ENCODE results near the gene PTPN9.
"Not testable (repeated sequence)": the region's sequence is repeated elsewhere in the genome, so short reads cannot be mapped to it uniquely, and the experiment has no call there.

The PTPN9 gene

GRCh38 chr15:75582943-75583342, 3.8 kb upstream of the PTPN9 start:
- DNase-seq (ENCODE audit: low read depth), result not testable (repeated sequence)

DNA sequence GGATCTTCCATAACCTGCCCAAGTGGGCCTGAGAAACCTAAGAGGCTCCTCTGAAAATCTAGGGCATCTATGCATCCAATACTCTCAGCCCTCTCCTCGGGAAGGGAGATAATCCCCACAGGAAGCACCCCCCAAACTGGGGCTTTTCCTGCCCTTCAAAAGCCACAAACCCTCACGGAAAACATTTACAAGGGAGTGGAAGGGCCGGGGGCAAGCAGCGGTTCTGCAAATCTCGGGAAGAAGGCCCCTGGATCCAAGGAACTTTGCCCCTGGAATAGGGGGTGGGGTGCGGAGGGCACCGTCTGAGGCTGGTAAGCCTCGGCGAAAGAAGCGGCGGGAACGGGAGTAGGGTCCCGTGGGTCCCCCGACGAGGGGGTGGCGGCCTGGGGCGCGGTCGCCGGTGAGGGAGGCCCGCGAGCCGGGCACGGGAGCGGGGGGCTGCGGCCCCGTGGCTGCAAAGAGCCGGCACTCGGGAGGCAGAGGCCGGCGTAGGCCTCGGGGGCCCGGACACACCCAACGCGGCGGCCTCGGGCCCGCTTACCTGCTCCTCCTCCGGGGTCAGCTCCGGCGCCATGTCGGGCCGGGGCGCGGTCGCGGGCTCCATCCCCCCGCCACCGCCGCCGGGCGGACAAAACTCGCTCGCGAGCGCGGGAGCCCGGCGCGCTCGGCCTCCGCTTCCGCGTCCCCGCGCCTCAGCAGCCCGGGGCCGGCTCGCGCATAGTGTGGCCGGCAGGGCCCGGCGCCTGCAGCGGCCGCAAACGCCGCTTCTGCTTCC, 755 bp downstream of the PTPN9 start:
- peak; percentile 14 for DNase-seq (ENCODE audit: low read depth)

DNA sequence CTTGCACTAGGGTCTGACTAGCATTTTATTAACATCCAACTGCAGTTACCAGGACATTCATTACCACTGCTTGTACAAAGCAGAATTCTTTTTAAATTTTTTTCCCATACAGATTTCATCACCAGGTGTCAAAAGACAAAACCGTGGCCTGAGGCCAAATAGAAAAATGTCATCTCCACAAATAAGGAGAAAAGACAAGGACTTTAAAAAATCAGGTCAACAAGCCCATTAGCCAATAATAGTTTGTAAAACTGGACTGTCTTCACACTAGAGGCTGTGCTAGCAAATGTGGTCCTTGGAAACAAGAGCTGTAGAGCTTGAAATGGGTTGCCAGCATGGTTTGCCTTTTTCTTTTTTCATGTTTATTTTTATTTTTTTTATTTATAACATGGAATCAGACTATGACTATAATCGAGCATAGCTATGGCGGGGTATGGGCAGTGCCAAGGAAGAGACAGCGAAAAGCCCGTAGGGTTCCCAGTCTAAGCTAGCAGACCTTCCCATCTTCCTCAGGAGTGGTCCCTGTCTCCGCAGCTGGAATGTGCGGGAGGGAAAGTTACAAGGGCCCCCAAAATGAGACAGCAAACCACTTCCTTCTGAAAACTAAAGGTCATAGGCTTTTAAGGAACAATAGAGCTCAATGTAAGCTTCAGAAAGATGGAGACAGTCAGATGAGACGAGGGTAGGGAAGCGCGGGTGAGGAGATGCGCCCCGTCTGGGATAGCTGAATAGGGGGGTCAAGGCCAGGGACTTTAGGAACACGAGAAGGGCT, 1.5 kb downstream of the PTPN9 start:
- no peak for DNase-seq (ENCODE audit: low read depth)

DNA sequence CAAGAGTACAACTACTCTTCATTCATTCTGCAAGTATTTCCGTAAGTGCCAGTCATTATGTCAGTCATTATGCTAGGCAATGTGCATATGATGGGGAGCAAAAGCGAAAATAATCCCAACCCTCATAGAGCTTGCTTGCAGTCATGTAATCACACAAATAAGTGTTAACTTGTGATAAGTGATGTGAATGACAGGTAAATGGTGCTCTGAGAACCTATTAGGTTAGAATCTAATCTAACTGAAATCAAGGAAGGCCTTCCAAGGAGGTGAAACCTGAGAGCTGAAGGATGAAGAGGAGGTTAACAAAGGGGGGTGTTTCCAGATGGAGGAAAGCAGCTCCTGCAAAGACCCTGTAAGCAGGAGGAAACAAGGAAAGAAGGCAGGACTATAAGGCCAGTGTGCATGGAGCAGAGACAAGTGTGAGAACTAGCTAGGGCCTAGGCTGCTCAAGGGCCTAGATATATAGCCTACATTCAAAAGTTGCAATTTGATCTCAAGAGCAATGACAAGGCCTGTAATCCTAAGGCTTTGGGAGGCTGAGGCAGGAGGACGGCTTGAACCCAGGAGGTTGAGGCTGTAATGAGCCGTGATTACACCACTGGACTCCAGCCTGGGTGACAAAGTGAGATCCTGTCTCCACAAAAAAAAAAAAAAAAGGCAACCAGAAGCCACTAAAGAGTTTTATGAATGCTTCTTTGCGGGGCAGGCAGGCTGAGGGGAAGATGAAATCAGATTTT, 5.3 kb downstream of the PTPN9 start:
- DNase-seq (ENCODE audit: low read depth), result no peak

DNA sequence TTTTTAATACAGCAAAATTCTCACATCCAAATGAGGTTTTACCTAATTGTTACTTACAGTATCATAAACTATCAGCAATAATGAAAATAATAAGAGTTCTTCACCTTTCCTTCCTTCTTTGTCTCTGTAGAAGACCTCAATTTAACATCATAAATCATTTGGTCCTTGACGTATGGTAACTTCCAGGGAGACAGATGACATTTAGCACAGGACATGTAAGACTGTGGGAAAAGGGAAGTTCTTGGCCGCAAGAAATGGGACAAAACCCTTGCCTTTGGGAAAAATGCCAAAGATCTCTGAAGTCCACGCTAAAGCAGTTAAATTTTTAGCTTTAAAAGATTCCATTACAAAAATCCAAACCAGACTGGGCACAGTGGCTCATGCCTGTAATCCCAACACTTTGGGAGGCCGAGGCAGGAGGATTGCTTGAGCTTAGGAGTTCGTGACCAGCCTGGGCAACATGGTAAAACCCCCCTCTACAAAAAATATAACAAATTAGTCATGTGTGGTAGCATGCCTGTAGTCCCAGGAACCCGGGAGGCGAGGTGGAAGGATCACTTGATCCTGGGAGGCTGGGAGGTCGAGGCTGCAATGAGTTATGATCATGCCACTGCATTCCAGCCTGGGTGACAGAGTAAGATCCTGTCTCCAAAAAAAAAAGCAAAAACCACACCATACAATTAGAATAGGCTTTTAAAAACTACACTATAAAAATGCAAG, 8.8 kb downstream of the PTPN9 start:
- no peak for DNase-seq (ENCODE audit: low read depth)

GRCh38 chr15:75565062-75565970, 13.8 kb downstream of the PTPN9 start:
- DNase-seq (ENCODE audit: low read depth), result no peak

- no peak for DNase-seq (ENCODE audit: low read depth)
Observed at GRCh38 chr15:75561888-75562287, 17.2 kb downstream of the PTPN9 start.

- not testable (repeated sequence) for DNase-seq (ENCODE audit: low read depth)
Observed at GRCh38 chr15:75559360-75559759, 19.8 kb downstream of the PTPN9 start.

GRCh38 chr15:75558955-75559354, 20.2 kb downstream of the PTPN9 start:
- DNase-seq (ENCODE audit: low read depth), result not testable (repeated sequence)

- DNase-seq (ENCODE audit: low read depth), result no peak
Observed at GRCh38 chr15:75554717-75555116, 24.4 kb downstream of the PTPN9 start.

DNA sequence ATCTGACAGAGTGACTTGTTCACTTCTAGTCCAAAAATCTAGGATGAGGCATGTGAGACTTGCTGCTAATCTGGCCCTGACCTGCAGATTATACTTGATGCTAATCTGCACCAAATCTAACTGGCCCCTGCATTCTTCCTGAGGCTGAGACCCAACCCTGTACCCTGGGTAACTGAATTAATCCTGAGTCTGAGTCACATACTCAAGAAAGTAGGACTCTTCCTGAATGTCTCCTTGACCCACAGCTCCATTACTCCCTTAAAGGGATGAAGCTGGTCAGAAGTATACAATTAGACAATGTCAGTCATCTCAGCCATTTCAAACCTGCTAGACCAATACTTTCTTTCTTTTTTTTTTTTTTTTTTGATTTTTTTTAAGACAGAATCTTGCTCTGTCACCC, 25.5 kb downstream of the PTPN9 start:
- DNase-seq (ENCODE audit: low read depth), result no peak

GRCh38 chr15:75551091-75551490, 28.0 kb downstream of the PTPN9 start:
- no peak for DNase-seq (ENCODE audit: low read depth)

- DNase-seq (ENCODE audit: low read depth), result no peak
Observed at GRCh38 chr15:75545064-75545463, 34.1 kb downstream of the PTPN9 start.

DNA sequence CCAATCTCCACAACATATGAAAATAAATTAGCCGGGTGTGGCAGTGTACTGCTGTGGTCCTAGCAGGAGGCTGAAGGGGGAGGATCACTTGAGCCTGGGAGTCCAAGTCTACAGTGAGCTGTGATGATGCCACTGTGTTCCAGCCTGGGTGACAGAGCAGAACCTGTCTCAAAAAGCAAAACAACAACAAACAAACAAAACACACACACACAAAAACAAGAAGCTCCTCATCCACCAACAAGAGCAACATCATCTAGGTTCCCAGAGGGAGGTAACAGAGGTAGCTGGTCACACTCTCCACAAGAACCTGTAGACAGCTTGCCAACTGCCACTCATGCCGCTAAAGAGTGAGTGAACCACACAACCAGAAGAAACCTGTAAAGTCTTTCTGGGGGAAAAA, 34.8 kb downstream of the PTPN9 start:
- DNase-seq (ENCODE audit: low read depth), result no peak

GRCh38 chr15:75542949-75543545, 36.1 kb downstream of the PTPN9 start:
- not testable (repeated sequence) for DNase-seq (ENCODE audit: low read depth)

GRCh38 chr15:75542386-75542797, 36.7 kb downstream of the PTPN9 start:
- DNase-seq (ENCODE audit: low read depth), result no peak

DNA sequence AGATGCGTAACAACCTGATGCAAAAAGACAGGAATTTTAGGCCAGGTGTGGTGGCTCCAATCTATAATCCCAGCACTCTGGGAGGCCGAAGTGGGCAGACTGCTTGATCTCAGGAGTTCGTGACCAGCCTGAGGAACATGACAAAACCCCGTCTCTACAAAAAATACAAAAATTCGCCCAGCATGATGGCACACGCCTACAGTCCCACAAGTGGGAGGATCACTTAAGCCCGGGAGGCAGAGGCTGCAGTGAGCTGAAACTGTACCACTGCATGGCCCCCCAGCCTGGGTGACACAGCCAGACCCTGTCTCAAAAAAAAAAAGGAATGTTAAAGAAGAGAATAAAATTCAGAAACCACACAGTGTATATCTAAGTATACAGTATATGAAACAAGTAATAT, 40.7 kb downstream of the PTPN9 start:
- no peak for DNase-seq (ENCODE audit: low read depth)

GRCh38 chr15:75533945-75534344, 45.2 kb downstream of the PTPN9 start:
- no peak for DNase-seq (ENCODE audit: low read depth)

GRCh38 chr15:75532413-75533250, 46.5 kb downstream of the PTPN9 start:
- DNase-seq (ENCODE audit: low read depth), result no peak

- no peak for DNase-seq (ENCODE audit: low read depth)
Observed at GRCh38 chr15:75531041-75531450, 48.1 kb downstream of the PTPN9 start.

Data from activated T-helper 1 cell treated with Interleukin-2 at 50 U/mL for 16 hours (primary cell).